Hypothalamus (tissue), 51 donors: ENCODE measurements around the gene KIF23.
"Not testable (repeated sequence)": the region's sequence is repeated elsewhere in the genome, so short reads cannot be mapped to it uniquely, and the experiment has no call there.

Experiments
- DNase-seq, 51 donors: peaks; one replicate each; lab custom pipeline; 2025; lab: John Stamatoyannopoulos, UW

Gene KIF23

DNA sequence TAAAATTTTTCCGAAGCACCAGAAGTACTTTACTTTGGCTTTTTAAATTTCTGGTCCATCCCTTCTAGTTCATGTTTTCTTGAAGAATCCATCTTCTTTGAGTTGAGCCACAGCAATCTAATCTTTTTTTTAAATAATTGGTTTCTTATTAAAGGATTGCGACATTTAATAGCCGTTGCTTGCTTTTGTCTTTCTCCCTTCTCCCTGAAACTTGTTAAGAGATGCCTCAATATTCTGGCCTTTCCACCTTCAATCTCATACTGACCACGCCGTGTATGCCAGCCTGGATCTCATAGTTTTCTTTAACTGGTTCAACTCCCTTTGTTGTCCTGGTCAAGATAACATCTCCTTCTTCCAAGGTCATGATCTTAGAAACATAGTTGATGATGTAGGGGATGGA lies 20.1 kb downstream of the KIF23 start:
- DNase-seq: no peak

DNA sequence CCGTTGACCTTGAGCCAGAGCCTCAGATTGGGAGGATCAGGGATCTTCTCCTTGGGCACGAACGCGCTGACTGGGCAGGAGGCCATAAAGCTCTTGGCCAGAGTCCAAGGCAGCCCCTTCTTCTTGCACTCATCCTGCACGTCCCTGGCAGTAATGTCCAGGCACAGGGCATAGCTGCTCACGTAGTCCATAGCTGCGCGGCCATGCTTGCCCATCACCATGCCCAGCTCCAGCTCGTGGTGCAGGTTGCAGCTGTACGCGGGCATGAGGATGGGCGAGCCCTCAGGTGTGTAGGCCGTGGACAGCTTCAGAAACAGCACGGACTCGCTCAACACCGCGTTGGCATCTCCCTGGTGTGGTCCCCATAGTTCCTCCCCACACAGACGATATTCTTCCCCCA lies 20.5 kb downstream of the KIF23 start:
- DNase-seq: no peak

DNA sequence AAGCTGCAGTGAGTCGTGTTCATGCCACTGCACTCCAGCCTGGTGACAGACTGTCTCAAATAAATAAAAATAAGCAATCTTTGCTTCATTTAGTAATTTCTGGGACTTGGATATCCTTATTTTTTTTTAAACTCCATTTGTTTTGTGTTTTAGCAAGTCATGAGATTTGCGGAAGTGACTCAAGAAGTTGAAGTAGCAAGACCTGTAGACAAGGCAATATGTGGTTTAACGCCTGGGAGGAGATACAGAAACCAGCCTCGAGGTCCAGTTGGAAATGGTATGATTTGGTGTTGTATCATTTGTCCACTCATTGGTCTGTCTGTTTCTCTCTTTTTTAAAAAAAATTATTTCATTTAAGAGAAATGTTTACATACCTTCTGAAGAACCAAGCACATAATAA lies 21.8 kb downstream of the KIF23 start:
- DNase-seq: no peak

DNA sequence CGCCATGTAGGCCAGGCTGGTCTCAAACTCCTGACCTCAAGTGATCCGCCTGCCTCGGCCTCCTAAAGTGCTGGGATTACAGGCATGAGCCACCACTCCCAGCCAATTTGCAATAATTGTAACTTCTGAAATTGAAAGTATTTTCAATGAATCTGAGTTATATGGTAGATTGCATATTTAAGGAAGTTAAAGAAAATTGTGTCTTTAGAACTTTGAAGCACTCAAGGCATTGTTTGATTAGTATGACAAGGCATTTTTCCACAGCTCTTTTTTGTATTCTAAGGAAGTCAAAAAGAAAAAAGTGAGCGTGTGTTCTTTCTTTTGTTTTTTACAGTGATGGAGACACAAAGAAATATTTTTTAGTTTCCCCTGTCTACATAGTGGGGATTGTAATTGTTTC lies 22.8 kb downstream of the KIF23 start:
- no peak for DNase-seq

DNA sequence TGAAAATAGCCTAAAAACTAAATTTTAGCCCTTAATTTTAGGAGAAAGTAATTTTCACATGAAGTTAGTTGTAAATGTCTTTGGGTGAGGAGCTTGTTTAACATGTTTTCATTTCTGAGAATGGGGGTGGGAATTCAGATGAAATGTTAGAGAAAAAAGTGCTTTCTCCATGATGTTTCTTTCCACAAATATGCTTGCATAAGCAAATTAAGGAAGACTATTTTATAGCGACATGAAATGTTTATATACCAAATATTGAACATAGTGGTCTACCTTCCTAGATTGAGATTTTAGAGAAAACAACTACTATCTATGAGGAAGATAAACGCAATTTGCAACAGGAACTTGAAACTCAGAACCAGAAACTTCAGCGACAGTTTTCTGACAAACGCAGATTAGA lies 25.5 kb downstream of the KIF23 start:
- no peak for DNase-seq

DNA sequence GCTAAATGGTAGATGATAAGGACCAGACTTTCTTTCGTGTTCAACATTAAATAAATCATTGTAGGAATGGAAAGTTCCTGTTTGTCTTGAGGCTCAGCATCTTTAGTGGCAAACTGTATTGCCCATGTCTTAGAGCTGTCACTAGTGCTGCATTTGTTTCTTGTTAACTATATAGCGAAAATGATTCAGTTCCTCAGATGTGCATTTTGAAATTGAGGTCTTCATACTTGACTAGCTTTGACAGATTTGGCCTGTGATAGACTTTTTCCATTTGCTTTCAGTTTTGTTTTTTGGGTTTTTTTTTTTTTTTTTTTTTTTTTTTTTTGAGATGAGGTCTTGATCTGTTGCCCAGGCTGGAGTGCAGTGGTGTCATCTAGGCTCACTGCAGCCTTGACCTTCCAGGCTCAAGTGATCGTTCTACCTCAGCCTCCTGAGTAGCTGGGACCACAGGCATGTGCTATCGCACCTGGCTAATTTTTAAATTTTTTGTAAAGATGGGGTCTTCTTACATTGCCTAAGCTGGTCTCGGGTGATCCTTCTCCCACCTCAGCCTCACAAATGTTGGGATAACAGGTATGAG lies 29.0 kb downstream of the KIF23 start:
- DNase-seq: no peak

DNA sequence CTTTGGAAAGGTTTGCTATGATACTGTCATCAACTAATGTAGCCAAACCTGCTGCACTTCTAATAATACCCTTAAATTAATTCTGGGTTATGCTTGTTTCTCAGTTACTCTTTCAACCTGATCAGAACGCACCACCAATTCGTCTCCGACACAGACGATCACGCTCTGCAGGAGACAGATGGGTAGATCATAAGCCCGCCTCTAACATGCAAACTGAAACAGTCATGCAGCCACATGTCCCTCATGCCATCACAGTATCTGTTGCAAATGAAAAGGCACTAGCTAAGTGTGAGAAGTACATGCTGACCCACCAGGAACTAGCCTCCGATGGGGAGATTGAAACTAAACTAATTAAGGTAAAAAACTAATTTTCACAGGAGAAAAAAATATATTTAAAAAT lies 30.5 kb downstream of the KIF23 start:
- DNase-seq: no peak

DNA sequence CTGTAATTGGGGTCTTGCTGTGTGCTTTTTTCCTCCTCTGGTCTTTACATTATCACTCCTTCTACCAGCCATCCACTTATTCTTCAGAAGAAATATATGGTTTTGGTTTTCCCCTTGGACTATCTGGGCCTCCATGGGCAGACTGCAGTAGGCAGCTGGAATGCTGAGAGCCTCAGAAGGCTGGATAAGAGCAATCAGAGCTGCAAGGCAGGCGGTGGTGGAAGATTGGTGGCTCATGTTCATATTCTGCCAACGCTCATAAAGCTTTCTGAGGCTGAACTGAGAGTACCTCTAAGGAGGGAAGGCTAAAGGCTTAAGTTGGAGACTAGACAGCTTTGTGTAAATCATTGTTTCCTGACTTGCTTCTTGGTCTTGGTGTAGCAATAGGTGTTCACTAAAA lies 32.8 kb downstream of the KIF23 start:
- no peak for DNase-seq

DNA sequence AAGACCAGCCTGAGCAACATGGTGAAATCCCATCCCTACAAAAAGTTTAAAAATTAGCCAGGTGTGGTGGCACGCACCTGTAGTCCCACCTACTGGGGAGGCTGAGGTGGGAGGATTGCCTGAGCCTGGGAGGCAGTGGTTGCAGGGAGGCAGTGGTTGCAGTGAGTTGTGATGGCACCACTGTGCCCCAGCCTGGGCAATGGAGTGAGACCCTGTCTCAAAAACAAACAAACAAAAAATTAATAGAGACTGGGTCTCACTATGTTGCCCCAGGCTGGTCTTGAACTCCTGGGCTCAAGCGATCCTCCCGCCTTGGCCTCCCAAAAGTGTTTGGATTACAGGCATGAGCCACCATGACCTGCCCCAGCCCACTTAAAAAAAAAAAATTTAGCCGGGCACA lies 36.1 kb downstream of the KIF23 start:
- not testable (repeated sequence) for DNase-seq

DNA sequence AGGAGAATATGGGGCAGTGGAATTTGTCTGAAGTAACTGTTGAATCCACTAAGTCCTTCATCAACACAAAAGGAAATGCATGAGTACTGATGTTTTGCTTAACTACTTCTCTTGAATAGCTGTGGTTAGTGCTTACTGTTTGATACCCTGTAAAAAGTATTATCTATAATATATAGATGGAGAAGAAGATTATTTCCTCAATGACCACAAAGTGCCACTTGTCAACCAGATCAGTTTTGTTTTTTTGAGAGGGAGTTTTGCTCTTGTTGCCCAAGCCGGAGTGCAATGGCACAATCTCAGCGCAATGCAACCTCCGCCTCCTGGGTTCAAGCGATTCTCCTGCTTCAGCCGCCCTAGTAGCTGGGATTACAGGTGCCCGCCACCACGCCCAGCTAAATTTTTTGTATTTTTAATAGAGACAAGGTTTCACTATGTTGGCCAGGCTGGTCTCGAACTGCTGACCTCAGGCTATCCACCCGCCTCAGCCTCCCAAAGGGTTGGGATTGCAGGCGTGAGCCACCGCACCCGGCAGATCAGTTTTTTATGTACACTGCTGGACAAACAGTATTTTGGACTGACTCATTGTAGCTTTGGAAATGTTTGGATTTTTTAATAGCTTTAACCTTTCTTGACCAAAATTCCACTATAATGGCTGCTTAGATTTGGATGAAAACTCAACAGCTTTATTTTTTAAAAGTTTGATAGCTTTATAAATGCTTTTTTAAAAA lies 37.0 kb downstream of the KIF23 start:
- DNase-seq: no peak

DNA sequence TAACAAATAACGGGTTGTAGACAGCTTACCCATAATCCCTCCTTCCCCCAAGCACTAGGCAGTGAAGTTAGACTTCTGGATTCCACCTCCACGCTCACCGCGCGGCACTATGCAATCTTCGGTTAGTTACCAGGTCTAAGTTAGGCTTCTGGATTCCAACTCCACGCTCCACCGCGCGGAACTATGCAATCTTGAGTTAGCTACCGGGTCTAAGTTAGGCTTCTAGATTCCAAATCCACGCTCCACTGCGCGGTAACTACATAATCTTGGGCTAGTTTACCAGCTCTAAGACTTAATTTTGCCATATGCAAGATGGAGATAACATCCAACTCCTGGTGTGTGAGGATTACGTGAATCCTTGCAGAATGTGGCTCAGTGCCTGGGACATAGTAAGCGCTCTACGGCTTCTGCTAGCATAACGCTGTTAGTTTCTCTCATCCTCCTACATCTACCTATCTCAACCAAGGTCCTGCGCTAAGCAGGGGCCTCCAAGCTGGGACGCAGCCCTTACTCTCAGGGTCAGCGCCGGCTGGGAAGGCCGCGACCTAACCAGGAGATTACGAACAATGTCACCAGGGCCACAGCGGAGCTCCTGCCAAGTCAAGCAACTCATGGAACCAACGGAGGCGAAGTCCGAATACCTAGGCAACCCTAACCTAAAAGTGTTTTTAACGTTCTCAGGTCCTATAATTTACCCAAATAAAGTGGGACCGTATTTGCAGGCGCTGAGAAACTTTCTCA lies 38.0 kb downstream of the KIF23 start:
- DNase-seq: peak in 7 of 51 donors; percentile 13 to 71 (median 43)

DNA sequence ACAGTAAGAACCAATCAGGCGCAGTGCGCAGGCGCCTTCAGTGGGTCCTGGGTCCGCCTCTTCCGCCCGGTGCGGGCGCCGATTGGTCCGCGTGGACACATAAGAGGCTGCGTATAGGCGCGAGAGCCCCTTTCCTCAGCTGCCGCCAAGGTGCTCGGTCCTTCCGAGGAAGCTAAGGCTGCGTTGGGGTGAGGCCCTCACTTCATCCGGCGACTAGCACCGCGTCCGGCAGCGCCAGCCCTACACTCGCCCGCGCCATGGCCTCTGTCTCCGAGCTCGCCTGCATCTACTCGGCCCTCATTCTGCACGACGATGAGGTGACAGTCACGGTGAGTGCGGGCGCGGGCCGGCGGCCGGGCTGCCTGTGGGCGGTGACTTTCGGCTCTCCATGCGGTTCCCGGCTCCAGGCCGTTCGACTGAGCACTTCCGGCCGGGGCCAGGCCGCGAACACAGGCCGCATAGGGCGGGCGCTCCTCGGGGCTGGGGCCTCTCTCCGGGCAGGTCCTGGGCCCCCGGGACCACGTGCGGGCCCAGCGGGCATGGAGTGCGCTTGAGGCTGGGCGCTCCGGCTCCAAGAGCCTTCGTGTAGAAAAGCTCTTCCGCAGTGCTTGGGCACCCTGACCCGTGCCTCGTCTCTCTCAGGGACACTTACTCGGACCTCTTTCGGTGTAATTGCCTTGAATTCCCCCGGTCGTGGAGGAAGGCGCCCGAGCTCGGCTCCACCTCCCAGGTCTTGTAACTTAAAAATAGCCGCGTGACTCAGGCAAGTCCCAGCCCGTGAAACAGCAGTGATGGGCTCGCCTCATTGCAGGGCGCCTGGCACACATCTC lies 38.8 kb downstream of the KIF23 start, which contains the start of gene RPLP1:
Gene RPLP1, plus strand, starts transcription at position 127 of the 830 bp plus-strand sequence. Its CDS starts 131 bp downstream, at position 258.
- peak; percentile 67 to 97 (median 93) for DNase-seq

DNA sequence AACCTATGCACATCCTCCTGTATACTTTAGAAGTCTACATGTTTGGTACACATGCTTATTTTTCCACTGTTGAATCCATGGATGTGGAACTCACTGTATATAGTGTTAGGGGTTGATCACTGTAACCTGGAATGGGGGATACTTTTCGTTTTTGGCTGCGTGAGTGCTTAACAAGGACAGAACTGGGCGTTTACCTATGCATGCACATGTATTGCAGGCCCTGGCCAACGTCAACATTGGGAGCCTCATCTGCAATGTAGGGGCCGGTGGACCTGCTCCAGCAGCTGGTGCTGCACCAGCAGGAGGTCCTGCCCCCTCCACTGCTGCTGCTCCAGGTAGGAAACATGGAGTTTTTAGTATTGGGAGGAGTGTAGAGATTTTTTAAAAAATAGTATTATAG lies 40.8 kb downstream of the KIF23 start:
- DNase-seq: no peak

DNA sequence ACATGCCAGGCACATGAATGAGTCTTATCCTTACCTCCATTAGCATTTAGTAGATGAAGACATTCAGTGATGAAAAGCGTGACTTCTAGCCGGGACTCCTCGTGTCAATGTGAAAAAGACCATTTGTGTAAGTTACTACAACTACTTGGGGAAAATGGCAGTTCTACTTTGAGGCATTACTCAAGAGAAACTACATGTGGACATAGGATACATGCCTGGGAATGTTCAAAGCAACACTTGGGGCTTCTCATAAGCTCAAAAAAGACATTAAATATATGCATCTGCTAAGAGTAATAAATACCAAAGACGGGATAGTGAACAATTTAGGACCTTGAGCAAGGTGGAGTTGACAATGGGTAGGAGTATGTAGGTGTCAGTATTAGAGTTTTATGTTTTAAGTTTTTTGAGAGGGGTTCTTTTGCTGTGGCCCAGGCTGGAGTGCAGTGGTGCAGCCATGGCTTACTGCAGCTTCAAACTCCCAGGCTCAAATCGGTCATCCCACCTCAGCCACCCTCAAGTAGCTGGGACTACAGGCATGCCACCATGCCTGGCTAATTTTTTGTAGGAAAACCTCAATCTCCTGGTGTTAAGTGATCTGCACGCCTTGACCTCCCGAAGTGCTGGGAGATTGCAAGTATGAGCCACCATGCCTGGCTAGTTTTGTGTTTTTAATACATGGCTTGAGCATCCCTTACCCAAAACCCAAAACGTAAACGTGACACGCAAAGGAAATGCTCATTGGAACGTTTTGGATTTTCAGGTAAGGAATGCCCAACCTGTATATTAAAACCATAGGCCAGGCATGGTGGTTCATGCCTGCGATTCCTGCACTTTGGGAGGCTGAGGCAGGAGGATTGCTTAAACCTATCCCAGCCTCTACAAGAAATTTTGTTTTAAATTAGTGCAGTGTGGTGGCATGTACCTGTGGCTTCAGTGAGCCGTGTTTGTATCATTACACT lies 42.3 kb downstream of the KIF23 start:
- no peak for DNase-seq

DNA sequence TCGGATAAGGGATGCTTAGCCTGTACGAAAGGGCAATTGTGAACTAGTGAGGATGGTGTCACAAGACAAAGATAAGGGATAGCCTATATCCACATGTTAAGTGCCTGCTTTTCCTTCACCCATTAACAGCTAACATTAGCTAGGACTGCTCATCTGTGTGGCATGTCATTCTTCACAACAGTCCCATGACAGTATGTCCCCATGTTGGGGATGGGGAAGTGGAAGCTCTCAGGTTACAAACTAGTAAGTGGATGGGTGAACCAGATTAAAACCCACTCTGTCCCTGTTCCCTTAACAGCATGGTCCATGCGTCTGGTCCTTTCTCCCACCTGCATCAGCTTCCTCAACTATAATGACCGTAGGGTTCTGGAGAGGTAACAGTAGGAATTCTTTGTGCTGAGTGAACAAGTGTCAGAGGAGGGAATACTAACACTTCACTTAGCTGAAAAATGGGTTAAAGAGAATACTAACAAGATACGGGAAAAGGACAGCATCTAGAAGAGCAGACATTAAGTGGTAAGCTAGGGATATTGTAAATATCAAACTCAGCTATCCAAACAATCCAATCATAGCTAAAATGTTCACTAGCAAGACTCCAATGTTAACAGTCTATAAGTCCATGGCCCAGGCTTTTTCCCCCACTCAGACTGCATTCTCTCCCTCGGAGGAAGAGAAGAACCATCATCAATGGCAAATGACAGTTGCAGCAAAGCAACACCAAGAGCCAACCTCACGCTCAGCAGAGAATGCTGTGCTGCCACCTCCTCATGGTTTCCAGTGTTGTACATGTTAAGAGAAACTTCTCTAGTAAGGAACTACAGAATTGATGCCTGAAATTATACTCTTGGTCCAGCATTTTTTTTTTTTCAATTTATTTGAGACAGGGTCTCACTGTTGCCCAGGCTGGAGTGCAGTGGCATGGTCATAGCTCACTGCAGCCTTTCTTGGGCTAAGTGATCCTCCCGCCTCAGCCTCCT lies 43.4 kb downstream of the KIF23 start:
- DNase-seq: no peak

DNA sequence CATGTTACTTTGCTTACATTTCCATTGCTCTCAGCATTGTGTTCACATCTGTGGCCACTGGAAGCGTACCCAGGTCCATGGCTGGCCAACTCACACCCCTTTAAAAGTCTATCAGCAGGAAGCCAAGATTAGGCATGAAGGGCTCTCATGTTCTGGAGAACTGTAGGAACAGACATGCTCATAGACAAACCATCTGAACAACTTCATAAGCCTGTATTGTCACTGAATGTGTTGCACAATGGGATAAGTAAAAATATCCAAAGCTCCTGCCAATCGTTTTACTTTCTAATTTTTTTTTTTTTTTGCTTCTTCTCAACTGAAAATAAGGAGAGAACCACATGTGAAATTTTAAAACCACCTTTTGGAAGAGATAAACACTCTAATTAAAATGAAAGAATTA lies 44.9 kb downstream of the KIF23 start:
- DNase-seq: no peak

DNA sequence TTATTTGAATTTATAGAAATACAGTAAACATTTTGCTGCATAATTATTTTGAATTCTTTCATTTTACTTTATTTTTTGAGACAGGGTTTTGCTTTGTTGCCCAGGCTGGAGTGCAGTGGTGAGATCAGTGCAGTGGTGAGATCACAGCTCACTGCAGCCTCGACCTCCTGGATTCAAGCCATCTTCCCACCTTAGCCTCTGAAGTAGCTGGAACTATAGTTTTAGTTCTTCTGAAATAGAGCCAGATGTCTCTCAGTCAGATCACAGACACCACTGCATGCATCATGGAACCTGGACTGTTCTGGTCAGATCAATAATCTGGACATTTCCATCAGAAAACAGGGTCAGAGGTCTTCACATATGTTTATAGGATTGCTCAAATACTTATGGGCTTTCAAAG lies 46.3 kb downstream of the KIF23 start:
- DNase-seq: no peak

DNA sequence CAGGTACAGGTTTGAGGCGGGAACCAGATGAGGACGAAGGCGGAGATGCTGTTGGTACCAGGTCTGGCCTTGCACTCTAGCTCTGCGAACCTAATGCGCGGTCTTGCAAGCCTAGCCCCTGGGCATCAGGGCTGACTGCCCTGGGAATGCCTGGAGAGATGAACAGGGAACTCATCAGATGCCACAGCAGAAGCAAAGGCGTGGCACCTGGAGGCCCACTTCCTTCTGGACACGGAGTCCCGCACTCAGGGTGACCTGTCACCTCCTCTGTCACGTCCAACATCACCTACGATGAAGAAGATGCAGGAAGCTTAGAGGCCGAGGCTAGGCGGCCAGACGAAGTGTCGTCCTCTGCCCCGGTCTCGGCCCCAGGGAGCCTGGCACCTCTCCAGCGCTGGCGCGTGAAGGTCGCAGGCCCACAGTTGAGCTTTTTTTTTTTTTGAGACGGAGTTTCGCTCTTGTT lies 47.9 kb downstream of the KIF23 start:
- peak in 6 of 51 donors; percentile 27 to 44 (median 35) for DNase-seq
